HepG2 (cell line): ENCODE results near the gene CHST11. TPM values are rescaled to one million over a fixed set of nuclear protein-coding genes. Genes with fewer than 3 reads are reported as not detected.

Experiments
- ATAC-seq: fragments of 200-7000 bp; cut with Tn5 transposase; 3 replicates; pipeline ENCODE4 v1.9.1; 2020; ENCODE audit warnings: mild to moderate bottlenecking, moderate library complexity
- BruUV-seq: library from RNA; stranded (reverse); fragments of 400-500 nt; replicated peaks from 2 replicates; lab custom pipeline; 2021; lab: Mats Ljungman, UMichigan
- CTCF ChIA-PET: fragments of 300-600 bp; formaldehyde crosslinking; extraction: SDS; loops from one replicate; lab custom pipeline; 2021; ENCODE audit warnings: low total read pairs, inconsistent platforms, low intra/inter-chr PET ratio; lab: Yijun Ruan, JAX
- POLR2A ChIA-PET: fragments of 350-600 bp; sonication (Branson Sonifier 250); formaldehyde crosslinking; loops from one replicate; lab custom pipeline; 2020; ENCODE audit warnings: antibody characterized with exemption, inconsistent platforms; lab: Yijun Ruan, JAX
- DNase-seq: peaks from one replicate; pipeline ENCODE4 v3.0.0-alpha.2; 2015; ENCODE audit warnings: low spot score
- FAIRE-seq: peaks from 3 replicates; lab custom pipeline; 2011; peaks lifted over from hg19 to GRCh38; lab: Jason Lieb, UNC
- H2AFZ ChIP-seq: one replicate; pipeline ENCODE4 v1.6.1; 2011; ENCODE audit warnings: low read length, inconsistent platforms
- H3K27ac ChIP-seq: fragments of 300-600 bp; 3 replicates; pipeline ENCODE4 v1.8.0; 2011; ENCODE audit warnings: mixed run types, mild to moderate bottlenecking, mixed read lengths, low read length, inconsistent platforms; ENCODE audit not compliant: insufficient read depth; ENCODE audit errors: extremely low read length
- H3K27me3 ChIP-seq, 2 experiments: fragments of 200-600 bp in 1 of 2; 2 replicates in 1 of 2; 3 replicates in 1 of 2; pipeline versions ENCODE4 v1.6.0 to v1.8.0; 2011; ENCODE audit warnings: low read length in 2 of 2, mild to moderate bottlenecking in 2 of 2, moderate library complexity in 2 of 2, inconsistent platforms in 1 of 2; ENCODE audit not compliant: insufficient read depth in 2 of 2, control insufficient read depth in 1 of 2
- H3K36me3 ChIP-seq, 2 experiments: fragments of 200-600 bp in 1 of 2; replicated peaks in 1 of 2; 2 replicates in 1 of 2; 3 replicates in 1 of 2; pipeline versions ENCODE4 v1.5.1 to v1.8.0; 2011; ENCODE audit warnings: low read length in 2 of 2, inconsistent platforms in 1 of 2; ENCODE audit not compliant: insufficient read depth in 2 of 2, control insufficient read depth in 1 of 2
- H3K4me1 ChIP-seq: 2 replicates; pipeline ENCODE4 v1.5.1; 2012; ENCODE audit warnings: low read length, inconsistent platforms; ENCODE audit not compliant: insufficient read depth
- H3K4me2 ChIP-seq: 2 replicates; pipeline ENCODE4 v1.6.0; 2011; ENCODE audit warnings: low read depth, low read length, inconsistent platforms
- H3K4me3 ChIP-seq, 3 experiments: fragments of 200-600 bp in 1 of 3; sonication (generic), shearing (Covaris generic) in 1 of 3; replicated peaks in 1 of 3; 2 replicates each; pipeline ENCODE4 v1.5.1; 2011 to 2016; ENCODE audit warnings: low read length in 3 of 3, inconsistent platforms in 2 of 3, low read depth in 2 of 3, mild to moderate bottlenecking in 2 of 3, control low read depth in 1 of 3, mixed read lengths in 1 of 3; ENCODE audit not compliant: insufficient read depth in 1 of 3
- H3K79me2 ChIP-seq: one replicate; pipeline ENCODE4 v1.6.1; 2011; ENCODE audit warnings: low read length, inconsistent platforms; ENCODE audit not compliant: insufficient read depth
- H3K9ac ChIP-seq: 2 replicates; pipeline ENCODE4 v1.6.0; 2011; ENCODE audit warnings: mild to moderate bottlenecking, low read depth, low read length, inconsistent platforms; ENCODE audit not compliant: insufficient read depth
- H3K9me3 ChIP-seq: 2 replicates; pipeline ENCODE4 v1.5.1; 2012; ENCODE audit warnings: mild to moderate bottlenecking, low read length
- H4K20me1 ChIP-seq: 2 replicates; pipeline ENCODE4 v1.6.0; 2011; ENCODE audit warnings: inconsistent platforms, mild to moderate bottlenecking, low read length, moderate library complexity; ENCODE audit not compliant: insufficient read depth
- ASH2L ChIP-seq: fragments of 300-600, 200-600 bp; sonication (generic); IDR thresholded peaks from 2 replicates; pipeline ENCODE4 v1.7.0; 2017; ENCODE audit warnings: low read depth, mild to moderate bottlenecking, moderate library complexity, mixed read lengths, low read length; ENCODE audit not compliant: insufficient read length
- ATF7 ChIP-seq, 2 experiments: fragments of 450-650 bp in 1 of 2; sonication (generic) in 1 of 2; formaldehyde crosslinking in 1 of 2; IDR thresholded peaks; 2 replicates each; pipeline versions ENCODE4 v1.4.0 to v1.6.1; 2016 to 2020; ENCODE audit warnings: antibody characterized with exemption in 1 of 2, mild to moderate bottlenecking in 1 of 2, missing genetic modification reagents in 1 of 2
- CBX5 ChIP-seq: sonication (generic); formaldehyde crosslinking; IDR thresholded peaks from 2 replicates; pipeline ENCODE4 v1.4.0; 2020; ENCODE audit warnings: missing genetic modification reagents, borderline replicate concordance
- CHD2 ChIP-seq: IDR thresholded peaks from 2 replicates; pipeline ENCODE4 v1.6.1; 2011; ENCODE audit warnings: low read depth, low read length, improper control_type of control experiment
- CHD4 ChIP-seq: fragments of 200-600 bp; sonication (generic); IDR thresholded peaks from 2 replicates; pipeline ENCODE4 v1.7.0; 2017; ENCODE audit warnings: mild to moderate bottlenecking, low read length, borderline replicate concordance
- MAFG ChIP-seq: sonication (generic); formaldehyde crosslinking; IDR thresholded peaks from 2 replicates; pipeline ENCODE4 v1.5.1; 2020; ENCODE audit warnings: mild to moderate bottlenecking, missing genetic modification reagents
- MED1 ChIP-seq: sonication (generic); formaldehyde crosslinking; IDR thresholded peaks from 2 replicates; pipeline ENCODE4 v1.4.0; 2020; ENCODE audit warnings: missing genetic modification reagents
- SMARCE1 ChIP-seq: fragments of 450-650 bp; IDR thresholded peaks from 2 replicates; pipeline ENCODE4 v1.6.1; 2017; ENCODE audit warnings: borderline replicate concordance
- TAF1 ChIP-seq: sonication (generic); formaldehyde crosslinking; IDR thresholded peaks from 2 replicates; pipeline ENCODE4 v1.4.0; 2020; ENCODE audit warnings: missing genetic modification reagents
- ZBTB1 ChIP-seq: sonication (generic); formaldehyde crosslinking; IDR thresholded peaks from 2 replicates; pipeline ENCODE4 v1.4.0; 2020; ENCODE audit warnings: missing genetic modification reagents, borderline replicate concordance
- ZNF343 ChIP-seq: sonication (generic); formaldehyde crosslinking; IDR thresholded peaks from 2 replicates; pipeline ENCODE4 v1.4.0; 2020; ENCODE audit warnings: mild to moderate bottlenecking, missing genetic modification reagents
- ZNF589 ChIP-seq: sonication (generic); formaldehyde crosslinking; conservative IDR thresholded peaks from 2 replicates; pipeline ENCODE4 v1.8.0; 2022; ENCODE audit warnings: mild to moderate bottlenecking, moderate library complexity, missing genetic modification reagents
- ZSCAN12 ChIP-seq: sonication (generic); formaldehyde crosslinking; IDR thresholded peaks from 2 replicates; pipeline ENCODE4 v1.9.0; 2021; ENCODE audit warnings: mild to moderate bottlenecking, missing genetic modification reagents
- WGBS: methylation state at CpG from one replicate; pipeline ENCODE4 v1.1.6; 2017; ENCODE audit warnings: low lambda C conversion rate; 5-methylcytosine and 5-hydroxymethylcytosine counted together
- in situ Hi-C: cut with HindIII; loops from 2 replicates; pipeline ENCODE4 v1.10.0; 2017; ENCODE audit warnings: low pct_unique_long_range_greater_than_20kb; ENCODE audit not compliant: extremely low pct_ligation_motif_present
- intact Hi-C: fragments of 100-400 bp; cut with micrococcal nuclease; formaldehyde crosslinking; loops from one replicate; pipeline ENCODE4 v1.10.0; 2022; ENCODE audit not compliant: unreplicated experiment
- polyA plus RNA-seq, 8 experiments: library from polyadenylated mRNA; depleted of rRNA in 3 of 8; stranded (reverse) in 7 of 8; unstranded in 1 of 8; fragments of >200 nt; fragmentation: Illumina TruSeq in 4 of 8; extraction: Trizol in 4 of 8; gene quantifications; 2 replicates each; pipeline versions ENCODE4 v1.2.1 to v1.2.3, GENCODE V29; 2011 to 2016; ENCODE audit warnings: low read depth in 4 of 8, missing spikeins in 1 of 8, mixed read lengths in 1 of 8; ENCODE audit not compliant: insufficient read depth in 1 of 8
- total RNA-seq, 5 experiments: library from RNA; depleted of rRNA; stranded (reverse); fragments of >200 nt; fragmentation: Illumina TruSeq; extraction: Trizol; gene quantifications; 2 replicates each; pipeline ENCODE4 v1.2.3, GENCODE V29; 2016; ENCODE audit warnings: low read depth in 1 of 5
- TF ChIP-seq, protein P1 (sequence below): sonication (generic); formaldehyde crosslinking; IDR thresholded peaks from 2 replicates; pipeline ENCODE4 v1.8.1; 2023; ENCODE audit warnings: mild to moderate bottlenecking, missing genetic modification reagents
- TF ChIP-seq, protein P2 (sequence below): sonication (generic); formaldehyde crosslinking; conservative IDR thresholded peaks from 2 replicates; pipeline ENCODE4 v1.5.0; 2020; ENCODE audit warnings: missing genetic modification reagents
- TF ChIP-seq, protein P3 (sequence below): sonication (generic); formaldehyde crosslinking; IDR thresholded peaks from 2 replicates; pipeline ENCODE4 v1.4.0; 2020; ENCODE audit warnings: missing genetic modification reagents

Gene CHST11
- total and polyA plus RNA-seq, 2 of the 13 experiments (the other 11 are each of a cell fraction or from before 2014, with no cell fraction given), result 0.15 TPM; not detected in 1

DNA sequence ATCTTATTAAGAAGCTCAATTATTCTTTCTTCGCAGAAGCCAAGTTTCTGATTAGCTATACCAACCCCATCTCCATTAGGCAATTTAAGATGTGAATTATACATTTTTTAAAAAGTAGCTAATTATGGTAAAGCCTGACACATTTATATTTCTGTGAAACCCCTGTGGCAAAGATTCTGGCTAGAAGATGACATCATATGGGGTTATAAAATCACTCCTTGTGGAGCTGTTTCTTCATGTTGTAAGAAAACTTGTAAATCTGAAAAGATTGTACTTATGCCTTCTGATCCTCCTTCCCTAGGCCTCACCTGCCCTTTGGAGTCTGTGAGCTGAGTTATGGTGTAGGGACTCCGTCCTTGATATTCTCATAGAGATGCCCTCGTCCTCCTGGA lies 78.1 kb downstream of the CHST11 start:
- no peak for DNase-seq
- Histone ChIP-seq H3K36me3 (no peaks in the 10 kb centered on the region), H4K20me1 (no peaks in the 10 kb centered on the region), H3K4me2 (no peak overlapping the region), H2AFZ (no peak overlapping the region), H3K27ac (no peak overlapping the region), H3K27me3 (no peaks in the 10 kb centered on the region; a peak in 1 of 5 replicates), H3K79me2 (no peaks in the 10 kb centered on the region), H3K9ac (no peak overlapping the region), H3K9me3 (no peaks in the 10 kb centered on the region), H3K4me1 (no peaks in the 10 kb centered on the region), H3K4me3 (no peak overlapping the region)
- WGBS, result 1% methylated on average over 3 of the region's 3 CpGs
- intact Hi-C loops (no loop called here), in situ Hi-C loops (no loop called here)
- CTCF ChIA-PET, result no interaction called here
- no peak for FAIRE-seq
- POLR2A ChIA-PET, result no interaction called here
- no TSS peak for BruUV-seq
- no peak for ATAC-seq
- TF ChIP-seq ZBTB1 (CRISPR knock-in tag) (no peak), ATF7 (IDR thresholded peaks at IDR 0.05) (0 out of 2 replicates have a peak, but pooled peaks have one; percentile 5), ATF7 (CRISPR knock-in tag; IDR thresholded peaks at IDR 0.05) (no peak)

GRCh38 chr12:104535369-104535768 lies 78.6 kb downstream of the CHST11 start:
- ChIA-PET CTCF (no interaction called here), POLR2A (no interaction called here)
- no peak overlapping the region for H3K9ac ChIP-seq
- 0% methylated on average over 3 of the region's 3 CpGs for WGBS
- no peaks in the 10 kb centered on the region for H3K9me3 ChIP-seq
- H4K20me1 ChIP-seq, result no peaks in the 10 kb centered on the region
- no peaks in the 10 kb centered on the region for H3K4me1 ChIP-seq
- FAIRE-seq (no peak), DNase-seq (no peak), ATAC-seq (no peak)
- no peaks in the 10 kb centered on the region for H3K36me3 ChIP-seq
- H3K4me2 ChIP-seq, result no peak overlapping the region
- no peak overlapping the region for H3K27ac ChIP-seq
- H3K79me2 ChIP-seq, result no peaks in the 10 kb centered on the region
- no peak overlapping the region for H3K4me3 ChIP-seq
- intact Hi-C loops, result no loop called here
- no TSS peak for BruUV-seq
- H2AFZ ChIP-seq, result no peak overlapping the region
- H3K27me3 ChIP-seq, result no peaks in the 10 kb centered on the region; a peak in 1 of 5 replicates
- in situ Hi-C loops, result no loop called here
- TF ChIP-seq MAFG (CRISPR knock-in tag) (no peak), TAF1 (CRISPR knock-in tag) (no peak), ZNF343 (CRISPR knock-in tag) (no peak), CHD2 (no peak), ZSCAN12 (no peak), SMARCE1 (no peak), CBX5 (CRISPR knock-in tag) (no peak), ASH2L (no peak), MED1 (CRISPR knock-in tag) (no peak), CHD4 (no peak), ZNF589 (CRISPR knock-in tag) (no peak)
- TF ChIP-seq, protein P1, sequence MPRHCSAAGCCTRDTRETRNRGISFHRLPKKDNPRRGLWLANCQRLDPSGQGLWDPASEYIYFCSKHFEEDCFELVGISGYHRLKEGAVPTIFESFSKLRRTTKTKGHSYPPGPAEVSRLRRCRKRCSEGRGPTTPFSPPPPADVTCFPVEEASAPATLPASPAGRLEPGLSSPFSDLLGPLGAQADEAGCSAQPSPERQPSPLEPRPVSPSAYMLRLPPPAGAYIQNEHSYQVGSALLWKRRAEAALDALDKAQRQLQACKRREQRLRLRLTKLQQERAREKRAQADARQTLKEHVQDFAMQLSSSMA, result no peak
- TF ChIP-seq, protein P2, sequence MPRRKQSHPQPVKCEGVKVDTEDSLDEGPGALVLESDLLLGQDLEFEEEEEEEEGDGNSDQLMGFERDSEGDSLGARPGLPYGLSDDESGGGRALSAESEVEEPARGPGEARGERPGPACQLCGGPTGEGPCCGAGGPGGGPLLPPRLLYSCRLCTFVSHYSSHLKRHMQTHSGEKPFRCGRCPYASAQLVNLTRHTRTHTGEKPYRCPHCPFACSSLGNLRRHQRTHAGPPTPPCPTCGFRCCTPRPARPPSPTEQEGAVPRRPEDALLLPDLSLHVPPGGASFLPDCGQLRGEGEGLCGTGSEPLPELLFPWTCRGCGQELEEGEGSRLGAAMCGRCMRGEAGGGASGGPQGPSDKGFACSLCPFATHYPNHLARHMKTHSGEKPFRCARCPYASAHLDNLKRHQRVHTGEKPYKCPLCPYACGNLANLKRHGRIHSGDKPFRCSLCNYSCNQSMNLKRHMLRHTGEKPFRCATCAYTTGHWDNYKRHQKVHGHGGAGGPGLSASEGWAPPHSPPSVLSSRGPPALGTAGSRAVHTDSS, result no peak
- TF ChIP-seq, protein P3, sequence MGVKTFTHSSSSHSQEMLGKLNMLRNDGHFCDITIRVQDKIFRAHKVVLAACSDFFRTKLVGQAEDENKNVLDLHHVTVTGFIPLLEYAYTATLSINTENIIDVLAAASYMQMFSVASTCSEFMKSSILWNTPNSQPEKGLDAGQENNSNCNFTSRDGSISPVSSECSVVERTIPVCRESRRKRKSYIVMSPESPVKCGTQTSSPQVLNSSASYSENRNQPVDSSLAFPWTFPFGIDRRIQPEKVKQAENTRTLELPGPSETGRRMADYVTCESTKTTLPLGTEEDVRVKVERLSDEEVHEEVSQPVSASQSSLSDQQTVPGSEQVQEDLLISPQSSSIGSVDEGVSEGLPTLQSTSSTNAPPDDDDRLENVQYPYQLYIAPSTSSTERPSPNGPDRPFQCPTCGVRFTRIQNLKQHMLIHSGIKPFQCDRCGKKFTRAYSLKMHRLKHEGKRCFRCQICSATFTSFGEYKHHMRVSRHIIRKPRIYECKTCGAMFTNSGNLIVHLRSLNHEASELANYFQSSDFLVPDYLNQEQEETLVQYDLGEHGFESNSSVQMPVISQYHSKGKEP, result no peak
